WTC11 (cell line): ENCODE results near the gene LCT.

Source experiments
- CTCF ChIP-seq: fragments of 200-600 bp; IDR thresholded peaks from 2 replicates; pipeline ENCODE4 v1.8.0; 2022; ENCODE audit warnings: antibody characterized with exemption
- FOXJ3 ChIP-seq: sonication (generic); formaldehyde crosslinking; IDR thresholded peaks from 2 replicates; pipeline ENCODE4 v1.9.0; 2021; ENCODE audit warnings: missing genetic modification reagents, mild to moderate bottlenecking, borderline replicate concordance
- TF ChIP-seq, protein P1 (sequence below): sonication (generic); formaldehyde crosslinking; IDR thresholded peaks from 2 replicates; pipeline ENCODE4 v1.8.0; 2022; ENCODE audit warnings: missing genetic modification reagents

- TF ChIP-seq CTCF: no peak
- TF ChIP-seq, protein P1, sequence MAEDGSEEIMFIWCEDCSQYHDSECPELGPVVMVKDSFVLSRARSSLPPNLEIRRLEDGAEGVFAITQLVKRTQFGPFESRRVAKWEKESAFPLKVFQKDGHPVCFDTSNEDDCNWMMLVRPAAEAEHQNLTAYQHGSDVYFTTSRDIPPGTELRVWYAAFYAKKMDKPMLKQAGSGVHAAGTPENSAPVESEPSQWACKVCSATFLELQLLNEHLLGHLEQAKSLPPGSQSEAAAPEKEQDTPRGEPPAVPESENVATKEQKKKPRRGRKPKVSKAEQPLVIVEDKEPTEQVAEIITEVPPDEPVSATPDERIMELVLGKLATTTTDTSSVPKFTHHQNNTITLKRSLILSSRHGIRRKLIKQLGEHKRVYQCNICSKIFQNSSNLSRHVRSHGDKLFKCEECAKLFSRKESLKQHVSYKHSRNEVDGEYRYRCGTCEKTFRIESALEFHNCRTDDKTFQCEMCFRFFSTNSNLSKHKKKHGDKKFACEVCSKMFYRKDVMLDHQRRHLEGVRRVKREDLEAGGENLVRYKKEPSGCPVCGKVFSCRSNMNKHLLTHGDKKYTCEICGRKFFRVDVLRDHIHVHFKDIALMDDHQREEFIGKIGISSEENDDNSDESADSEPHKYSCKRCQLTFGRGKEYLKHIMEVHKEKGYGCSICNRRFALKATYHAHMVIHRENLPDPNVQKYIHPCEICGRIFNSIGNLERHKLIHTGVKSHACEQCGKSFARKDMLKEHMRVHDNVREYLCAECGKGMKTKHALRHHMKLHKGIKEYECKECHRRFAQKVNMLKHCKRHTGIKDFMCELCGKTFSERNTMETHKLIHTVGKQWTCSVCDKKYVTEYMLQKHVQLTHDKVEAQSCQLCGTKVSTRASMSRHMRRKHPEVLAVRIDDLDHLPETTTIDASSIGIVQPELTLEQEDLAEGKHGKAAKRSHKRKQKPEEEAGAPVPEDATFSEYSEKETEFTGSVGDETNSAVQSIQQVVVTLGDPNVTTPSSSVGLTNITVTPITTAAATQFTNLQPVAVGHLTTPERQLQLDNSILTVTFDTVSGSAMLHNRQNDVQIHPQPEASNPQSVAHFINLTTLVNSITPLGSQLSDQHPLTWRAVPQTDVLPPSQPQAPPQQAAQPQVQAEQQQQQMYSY: no peak
- TF ChIP-seq FOXJ3 (CRISPR knock-in tag): no peak
Observed at GRCh38 chr2:135845257-135845656, 8.3 kb upstream of the LCT start.
